ENCODE measurements around the gene WNK2. TPM values are rescaled to one million over a fixed set of nuclear protein-coding genes. Genes with fewer than 3 reads are reported as not detected.

The WNK2 gene
- total RNA-seq, 1 experiment from 2014 or later = 69.4 TPM

DNA sequence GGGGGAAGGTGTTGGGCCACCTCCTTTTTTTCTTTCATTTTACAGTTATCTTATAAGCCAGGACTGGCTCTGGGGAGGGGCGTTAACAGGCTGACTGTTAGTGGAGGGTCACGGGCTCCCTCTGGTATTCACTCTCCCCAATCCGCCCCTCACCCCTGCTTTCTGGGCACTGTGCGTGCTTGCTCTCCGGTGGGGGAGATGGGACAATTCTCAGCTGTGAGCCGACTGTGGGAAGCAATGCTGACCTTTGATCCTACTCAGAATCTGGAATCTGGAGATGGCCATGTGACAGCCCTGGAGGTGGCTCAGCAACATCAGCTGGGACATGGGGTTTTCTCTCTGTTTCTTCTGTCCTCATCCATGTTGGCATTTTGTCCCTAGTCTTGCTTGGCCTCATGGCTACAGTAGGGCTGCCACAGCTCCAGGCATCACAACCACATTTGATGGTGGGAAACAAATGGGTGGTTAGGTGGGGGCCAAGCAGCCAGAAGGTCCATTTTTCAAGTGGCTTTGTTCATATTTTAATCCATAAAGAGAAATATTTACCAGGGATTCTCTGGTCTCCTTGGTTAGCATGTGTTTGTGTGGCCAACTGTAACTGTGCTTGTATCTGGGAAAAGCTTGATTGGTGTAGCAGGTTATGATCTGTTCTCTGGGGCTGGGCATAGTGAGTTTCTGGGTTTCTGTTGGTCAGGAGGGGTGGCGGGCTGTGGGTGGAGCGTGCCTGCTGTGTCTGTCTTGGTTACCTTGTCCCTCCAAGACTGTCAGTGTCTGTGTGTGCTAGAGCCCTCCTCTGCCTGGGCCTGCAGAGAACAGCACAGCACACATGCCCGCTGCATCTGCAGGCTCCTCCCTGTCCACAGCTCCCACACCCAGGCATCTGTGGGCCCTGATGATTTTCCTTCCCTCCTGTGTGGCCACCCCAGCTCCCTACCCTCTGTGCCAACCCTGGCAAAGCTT, 12.4 kb downstream of the WNK2 start:
- no peaks in the 10 kb centered on the region; the same call in 1 of the 2 replicates for H3K79me2 ChIP-seq (ENCODE audit: insufficient read depth, low read length)
- H4K91ac ChIP-seq (ENCODE audit: insufficient read length, low read depth, low read length) = no peak overlapping the region
- no peak overlapping the region for H2BK120ac ChIP-seq (ENCODE audit: low read depth, low read length, poor library complexity, severe bottlenecking)
- no peak overlapping the region for H2AK5ac ChIP-seq (ENCODE audit: insufficient read length, low read length)
- H2BK20ac ChIP-seq (ENCODE audit: low read depth, low read length, poor library complexity, severe bottlenecking) = no peak overlapping the region
- no peak overlapping the region for H4K8ac ChIP-seq (replicated peaks; ENCODE audit: insufficient read length, low read depth, low read length)
- no peak overlapping the region for H3K27ac ChIP-seq (ENCODE audit: insufficient read length, low read depth, low read length)
- TF ChIP-seq, protein P1, sequence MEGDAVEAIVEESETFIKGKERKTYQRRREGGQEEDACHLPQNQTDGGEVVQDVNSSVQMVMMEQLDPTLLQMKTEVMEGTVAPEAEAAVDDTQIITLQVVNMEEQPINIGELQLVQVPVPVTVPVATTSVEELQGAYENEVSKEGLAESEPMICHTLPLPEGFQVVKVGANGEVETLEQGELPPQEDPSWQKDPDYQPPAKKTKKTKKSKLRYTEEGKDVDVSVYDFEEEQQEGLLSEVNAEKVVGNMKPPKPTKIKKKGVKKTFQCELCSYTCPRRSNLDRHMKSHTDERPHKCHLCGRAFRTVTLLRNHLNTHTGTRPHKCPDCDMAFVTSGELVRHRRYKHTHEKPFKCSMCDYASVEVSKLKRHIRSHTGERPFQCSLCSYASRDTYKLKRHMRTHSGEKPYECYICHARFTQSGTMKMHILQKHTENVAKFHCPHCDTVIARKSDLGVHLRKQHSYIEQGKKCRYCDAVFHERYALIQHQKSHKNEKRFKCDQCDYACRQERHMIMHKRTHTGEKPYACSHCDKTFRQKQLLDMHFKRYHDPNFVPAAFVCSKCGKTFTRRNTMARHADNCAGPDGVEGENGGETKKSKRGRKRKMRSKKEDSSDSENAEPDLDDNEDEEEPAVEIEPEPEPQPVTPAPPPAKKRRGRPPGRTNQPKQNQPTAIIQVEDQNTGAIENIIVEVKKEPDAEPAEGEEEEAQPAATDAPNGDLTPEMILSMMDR (conservative IDR thresholded peaks at IDR 0.05) = no peak
- no peak overlapping the region for H3K18ac ChIP-seq (ENCODE audit: insufficient read length, low read depth, low read length)
- H3K56ac ChIP-seq (ENCODE audit: insufficient read length, low read depth, low read length) = no peak overlapping the region
- no peaks in the 10 kb centered on the region for H3K9me3 ChIP-seq (ENCODE audit: control insufficient read depth, low read depth, low read length)
- H3K79me1 ChIP-seq (ENCODE audit: insufficient read depth, low read depth, low read length, poor library complexity, severe bottlenecking) = peaks cover 3% of the 10 kb centered on the region
- Mint-ChIP-seq H3K9me3 (peaks cover 0 to 2% of the 10 kb centered on the region in 2 experiments; a peak in 1 of 5 replicates), H3K4me1 (peaks cover 30 to 35% of the 10 kb centered on the region in 2 experiments), H3K4me3 (no peak overlapping the region), H3K27ac (peak overlapping the region in 2 of 3 experiments; percentile 17 to 73; a peak in 4 of 7 replicates), H3K36me3 (ENCODE audit: insufficient read depth in 1 of 3, low read depth in 3 of 3) (peaks cover 2 to 9% (median 5%) of the 10 kb centered on the region in 3 experiments; a peak in 4 of 7 replicates), H3K27me3 (ENCODE audit: low read depth) (no peaks in the 10 kb centered on the region)
- DNase-seq = no peak
- no CpG with 5 or more reads among the region's 9 CpGs for WGBS (ENCODE audit: extremely low coverage, insufficient read length, low lambda C conversion rate)
- H4K20me1 ChIP-seq (ENCODE audit: control insufficient read depth, insufficient read depth, insufficient read length) = peaks cover 2% of the 10 kb centered on the region
- peaks cover 3% of the 10 kb centered on the region; the same call in 1 of the 2 replicates for H3K4me1 ChIP-seq (ENCODE audit: insufficient read depth, low read length)
- H2AFZ ChIP-seq (ENCODE audit: low read length) = no peak overlapping the region
- H2BK15ac ChIP-seq (ENCODE audit: low read depth, low read length) = no peak overlapping the region
- no peak overlapping the region for H2BK5ac ChIP-seq (ENCODE audit: insufficient read length, low read length)
- no peaks in the 10 kb centered on the region for H3K27me3 ChIP-seq (ENCODE audit: insufficient read depth, low read length)
- no peak overlapping the region for H2BK12ac ChIP-seq (ENCODE audit: insufficient read length, low read depth, low read length)
- H3K9ac ChIP-seq (ENCODE audit: extremely low read depth, insufficient read length, low read length) = no peak overlapping the region
- no peak overlapping the region for H4K5ac ChIP-seq (ENCODE audit: insufficient read length, low read depth, low read length)
- no peak overlapping the region for H3T11ph ChIP-seq (ENCODE audit: low read length)
- H3K23ac ChIP-seq (ENCODE audit: insufficient read length, low read depth, low read length) = no peak overlapping the region
- H3K23me2 ChIP-seq (ENCODE audit: insufficient read length, low read depth, low read length, poor library complexity, severe bottlenecking) = no peaks in the 10 kb centered on the region
- H3K4me2 ChIP-seq (ENCODE audit: insufficient read depth, insufficient read length, low read length) = no peak overlapping the region
- no peak overlapping the region for H3K4ac ChIP-seq (ENCODE audit: low read depth, low read length)
- H3K14ac ChIP-seq (ENCODE audit: insufficient read depth, low read length) = no peak overlapping the region

Measured in H9 (cell line).